ENCODE data around the gene RBM43. TPM values are rescaled to one million over a fixed set of nuclear protein-coding genes. Genes with fewer than 3 reads are reported as not detected.

Gene RBM43
- total RNA-seq, 1 donor from 2014 or later: 5.4 TPM

- peaks cover 6% of the 10 kb centered on the region for H3K9me3 Mint-ChIP-seq (ENCODE audit: low read depth)
- peaks cover 13% of the 10 kb centered on the region for H3K36me3 Mint-ChIP-seq (ENCODE audit: low read depth)
- no peak overlapping the region for H3K4me3 Mint-ChIP-seq (ENCODE audit: unreplicated experiment)
- H3K27ac Mint-ChIP-seq (ENCODE audit: unreplicated experiment): no peak overlapping the region
- peaks cover 5% of the 10 kb centered on the region for H3K4me1 Mint-ChIP-seq (ENCODE audit: low read depth)
- no peak for TF ChIP-seq CTCF (IDR thresholded peaks at IDR 0.05)
- no peak for DNase-seq (ENCODE audit: low spot score)
- H3K27me3 Mint-ChIP-seq (ENCODE audit: low read depth): no peaks in the 10 kb centered on the region
These were observed 6.4 kb upstream of the RBM43 start for GRCh38 chr2:151268085-151268484.

GRCh38 chr2:151267537-151267936, 5.9 kb upstream of the RBM43 start:
- TF ChIP-seq CTCF (IDR thresholded peaks at IDR 0.05): no peak
- DNase-seq (ENCODE audit: low spot score): no peak
- Mint-ChIP-seq H3K4me1 (ENCODE audit: low read depth) (peaks cover 5% of the 10 kb centered on the region), H3K27ac (ENCODE audit: unreplicated experiment) (no peak overlapping the region), H3K36me3 (ENCODE audit: low read depth) (peaks cover 10% of the 10 kb centered on the region), H3K27me3 (ENCODE audit: low read depth) (no peaks in the 10 kb centered on the region), H3K9me3 (ENCODE audit: low read depth) (peaks cover 6% of the 10 kb centered on the region), H3K4me3 (ENCODE audit: unreplicated experiment) (no peak overlapping the region)

- DNase-seq (ENCODE audit: low spot score): no peak
- Mint-ChIP-seq H3K4me1 (ENCODE audit: low read depth) (peaks cover 12% of the 10 kb centered on the region), H3K36me3 (ENCODE audit: low read depth) (peaks cover 6% of the 10 kb centered on the region), H3K4me3 (ENCODE audit: unreplicated experiment) (no peak overlapping the region), H3K27me3 (ENCODE audit: low read depth) (no peaks in the 10 kb centered on the region), H3K27ac (ENCODE audit: unreplicated experiment) (no peak overlapping the region), H3K9me3 (ENCODE audit: low read depth) (peaks cover 6% of the 10 kb centered on the region)
- TF ChIP-seq CTCF (IDR thresholded peaks at IDR 0.05): no peak
These were observed 4.3 kb upstream of the RBM43 start for GRCh38 chr2:151265991-151266390.

GRCh38 chr2:151264157-151264825, 2.6 kb upstream of the RBM43 start:
- peak overlapping the region; percentile 28 for H3K27ac Mint-ChIP-seq (ENCODE audit: unreplicated experiment)
- no peak overlapping the region for H3K4me3 Mint-ChIP-seq (ENCODE audit: unreplicated experiment)
- no peak for DNase-seq (ENCODE audit: low spot score)
- peaks cover 4% of the 10 kb centered on the region for H3K36me3 Mint-ChIP-seq (ENCODE audit: low read depth)
- peaks cover 21% of the 10 kb centered on the region for H3K4me1 Mint-ChIP-seq (ENCODE audit: low read depth)
- H3K9me3 Mint-ChIP-seq (ENCODE audit: low read depth): peaks cover 6% of the 10 kb centered on the region
- no peaks in the 10 kb centered on the region for H3K27me3 Mint-ChIP-seq (ENCODE audit: low read depth)
- TF ChIP-seq CTCF (IDR thresholded peaks at IDR 0.05): no peak

- H3K4me1 Mint-ChIP-seq (ENCODE audit: low read depth): peaks cover 35% of the 10 kb centered on the region
- DNase-seq (ENCODE audit: low spot score): no peak
- no peaks in the 10 kb centered on the region for H3K27me3 Mint-ChIP-seq (ENCODE audit: low read depth)
- peaks cover 3% of the 10 kb centered on the region for H3K9me3 Mint-ChIP-seq (ENCODE audit: low read depth)
- H3K27ac Mint-ChIP-seq (ENCODE audit: unreplicated experiment): peak overlapping the region; percentile 59
- peaks cover 2% of the 10 kb centered on the region for H3K36me3 Mint-ChIP-seq (ENCODE audit: low read depth)
- no peak overlapping the region for H3K4me3 Mint-ChIP-seq (ENCODE audit: unreplicated experiment)
- no peak for TF ChIP-seq CTCF (IDR thresholded peaks at IDR 0.05)
These were observed 966 bp upstream of the RBM43 start for GRCh38 chr2:151262629-151263028.
